ENCODE data around the gene LIPA.

Gene LIPA

DNA sequence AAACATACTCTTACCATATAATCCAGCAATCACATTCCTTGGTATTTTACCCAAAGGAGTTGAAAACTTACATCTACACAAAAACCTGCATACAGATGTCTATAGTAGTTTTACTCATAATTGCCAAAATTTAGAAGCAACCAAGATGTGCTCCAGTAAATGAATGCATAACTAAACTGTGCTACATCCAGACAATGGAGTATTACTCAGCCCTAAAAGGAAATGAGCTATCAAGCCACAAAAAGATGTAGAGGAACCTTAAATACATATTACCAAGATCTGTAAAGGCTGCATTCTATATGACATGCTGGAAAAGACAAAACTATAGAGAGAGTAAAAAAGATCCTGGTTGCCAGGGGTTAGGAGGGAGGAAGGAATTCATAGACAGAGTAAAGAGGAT, 22.6 kb downstream of the LIPA start:
- no peak for ATAC-seq
- TF ChIP-seq ARNTL (CRISPR knock-in tag; IDR thresholded peaks at IDR 0.05; ENCODE audit: borderline replicate concordance, low read depth) (no peak), ZNF8 (CRISPR knock-in tag; IDR thresholded peaks at IDR 0.05) (no peak), ZNF565 (CRISPR knock-in tag; conservative IDR thresholded peaks at IDR 0.05; ENCODE audit: low read depth) (no peak), BACH2 (CRISPR knock-in tag; IDR thresholded peaks at IDR 0.05; ENCODE audit: borderline replicate concordance) (no peak), ESRRG (CRISPR knock-in tag; IDR thresholded peaks at IDR 0.05) (no peak), TOX (CRISPR knock-in tag; IDR thresholded peaks at IDR 0.05; ENCODE audit: borderline replicate concordance) (no peak)
- TF ChIP-seq, protein P1, sequence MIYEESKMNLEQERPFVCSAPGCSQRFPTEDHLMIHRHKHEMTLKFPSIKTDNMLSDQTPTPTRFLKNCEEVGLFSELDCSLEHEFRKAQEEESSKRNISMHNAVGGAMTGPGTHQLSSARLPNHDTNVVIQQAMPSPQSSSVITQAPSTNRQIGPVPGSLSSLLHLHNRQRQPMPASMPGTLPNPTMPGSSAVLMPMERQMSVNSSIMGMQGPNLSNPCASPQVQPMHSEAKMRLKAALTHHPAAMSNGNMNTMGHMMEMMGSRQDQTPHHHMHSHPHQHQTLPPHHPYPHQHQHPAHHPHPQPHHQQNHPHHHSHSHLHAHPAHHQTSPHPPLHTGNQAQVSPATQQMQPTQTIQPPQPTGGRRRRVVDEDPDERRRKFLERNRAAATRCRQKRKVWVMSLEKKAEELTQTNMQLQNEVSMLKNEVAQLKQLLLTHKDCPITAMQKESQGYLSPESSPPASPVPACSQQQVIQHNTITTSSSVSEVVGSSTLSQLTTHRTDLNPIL (CRISPR knock-in tag; IDR thresholded peaks at IDR 0.05; ENCODE audit: low read depth): no peak

DNA sequence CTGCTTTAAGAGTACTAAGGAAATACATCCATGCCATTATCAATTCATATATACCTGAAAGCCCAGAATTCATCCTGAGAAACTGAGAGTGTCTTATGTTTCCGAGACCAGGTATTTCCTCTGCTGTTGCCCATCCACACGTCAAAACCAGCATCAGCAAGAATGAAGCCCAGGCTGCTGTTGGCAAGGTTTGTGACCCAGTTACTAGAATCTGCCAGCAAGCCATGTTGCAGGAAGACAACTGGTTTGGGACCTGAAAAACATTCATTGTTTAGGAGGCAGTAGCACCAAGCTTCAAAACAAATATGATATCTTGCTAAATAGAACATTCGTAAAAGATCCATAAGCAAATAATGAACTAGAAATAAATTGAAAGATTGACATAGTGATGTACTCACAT, 23.4 kb downstream of the LIPA start:
- no peak for ATAC-seq
- TF ChIP-seq CSDC2 (CRISPR knock-in tag; IDR thresholded peaks at IDR 0.05): no peak
- TF ChIP-seq, protein P2, sequence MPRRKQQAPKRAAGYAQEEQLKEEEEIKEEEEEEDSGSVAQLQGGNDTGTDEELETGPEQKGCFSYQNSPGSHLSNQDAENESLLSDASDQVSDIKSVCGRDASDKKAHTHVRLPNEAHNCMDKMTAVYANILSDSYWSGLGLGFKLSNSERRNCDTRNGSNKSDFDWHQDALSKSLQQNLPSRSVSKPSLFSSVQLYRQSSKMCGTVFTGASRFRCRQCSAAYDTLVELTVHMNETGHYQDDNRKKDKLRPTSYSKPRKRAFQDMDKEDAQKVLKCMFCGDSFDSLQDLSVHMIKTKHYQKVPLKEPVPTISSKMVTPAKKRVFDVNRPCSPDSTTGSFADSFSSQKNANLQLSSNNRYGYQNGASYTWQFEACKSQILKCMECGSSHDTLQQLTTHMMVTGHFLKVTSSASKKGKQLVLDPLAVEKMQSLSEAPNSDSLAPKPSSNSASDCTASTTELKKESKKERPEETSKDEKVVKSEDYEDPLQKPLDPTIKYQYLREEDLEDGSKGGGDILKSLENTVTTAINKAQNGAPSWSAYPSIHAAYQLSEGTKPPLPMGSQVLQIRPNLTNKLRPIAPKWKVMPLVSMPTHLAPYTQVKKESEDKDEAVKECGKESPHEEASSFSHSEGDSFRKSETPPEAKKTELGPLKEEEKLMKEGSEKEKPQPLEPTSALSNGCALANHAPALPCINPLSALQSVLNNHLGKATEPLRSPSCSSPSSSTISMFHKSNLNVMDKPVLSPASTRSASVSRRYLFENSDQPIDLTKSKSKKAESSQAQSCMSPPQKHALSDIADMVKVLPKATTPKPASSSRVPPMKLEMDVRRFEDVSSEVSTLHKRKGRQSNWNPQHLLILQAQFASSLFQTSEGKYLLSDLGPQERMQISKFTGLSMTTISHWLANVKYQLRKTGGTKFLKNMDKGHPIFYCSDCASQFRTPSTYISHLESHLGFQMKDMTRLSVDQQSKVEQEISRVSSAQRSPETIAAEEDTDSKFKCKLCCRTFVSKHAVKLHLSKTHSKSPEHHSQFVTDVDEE (CRISPR knock-in tag; IDR thresholded peaks at IDR 0.05): no peak
- no peak for TF ChIP-seq ZNF565 (CRISPR knock-in tag; conservative IDR thresholded peaks at IDR 0.05; ENCODE audit: low read depth)
- no peak for TF ChIP-seq ESRRG (CRISPR knock-in tag; IDR thresholded peaks at IDR 0.05)
- TF ChIP-seq ZNF70 (CRISPR knock-in tag; IDR thresholded peaks at IDR 0.05): no peak
- TF ChIP-seq SNAI2 (CRISPR knock-in tag; IDR thresholded peaks at IDR 0.05): no peak
- no peak for TF ChIP-seq RARB (CRISPR knock-in tag; IDR thresholded peaks at IDR 0.05)
- no peak for TF ChIP-seq PPARA (CRISPR knock-in tag; IDR thresholded peaks at IDR 0.05; ENCODE audit: borderline replicate concordance)
- no peak for TF ChIP-seq ZNF8 (CRISPR knock-in tag; IDR thresholded peaks at IDR 0.05)

DNA sequence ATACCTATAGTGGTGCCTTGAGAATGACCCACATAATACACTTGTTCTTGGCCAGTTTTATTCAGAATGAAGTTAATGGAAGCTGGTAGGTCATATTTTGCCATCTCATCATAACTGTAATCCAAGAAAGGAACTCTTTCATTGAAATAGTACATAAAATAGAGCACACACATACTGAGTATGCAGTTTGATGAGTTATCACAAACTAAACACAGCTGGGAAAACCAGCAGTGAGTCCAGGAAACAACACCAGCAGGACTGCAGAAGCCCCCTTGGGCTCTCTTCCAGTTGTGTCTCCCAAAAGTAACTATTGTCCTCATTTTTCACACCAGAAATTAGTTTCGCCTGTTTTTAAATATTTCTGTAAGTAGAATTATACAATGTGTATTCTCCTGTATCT, 24.7 kb downstream of the LIPA start:
- TF ChIP-seq, protein P3, sequence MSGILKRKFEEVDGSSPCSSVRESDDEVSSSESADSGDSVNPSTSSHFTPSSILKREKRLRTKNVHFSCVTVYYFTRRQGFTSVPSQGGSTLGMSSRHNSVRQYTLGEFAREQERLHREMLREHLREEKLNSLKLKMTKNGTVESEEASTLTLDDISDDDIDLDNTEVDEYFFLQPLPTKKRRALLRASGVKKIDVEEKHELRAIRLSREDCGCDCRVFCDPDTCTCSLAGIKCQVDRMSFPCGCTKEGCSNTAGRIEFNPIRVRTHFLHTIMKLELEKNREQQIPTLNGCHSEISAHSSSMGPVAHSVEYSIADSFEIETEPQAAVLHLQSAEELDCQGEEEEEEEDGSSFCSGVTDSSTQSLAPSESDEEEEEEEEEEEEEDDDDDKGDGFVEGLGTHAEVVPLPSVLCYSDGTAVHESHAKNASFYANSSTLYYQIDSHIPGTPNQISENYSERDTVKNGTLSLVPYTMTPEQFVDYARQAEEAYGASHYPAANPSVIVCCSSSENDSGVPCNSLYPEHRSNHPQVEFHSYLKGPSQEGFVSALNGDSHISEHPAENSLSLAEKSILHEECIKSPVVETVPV (CRISPR knock-in tag; IDR thresholded peaks at IDR 0.05): no peak
- TF ChIP-seq ZNF8 (CRISPR knock-in tag; IDR thresholded peaks at IDR 0.05) (no peak), GLIS3 (CRISPR knock-in tag; IDR thresholded peaks at IDR 0.05) (no peak), BACH2 (CRISPR knock-in tag; IDR thresholded peaks at IDR 0.05; ENCODE audit: borderline replicate concordance) (no peak), CSDC2 (CRISPR knock-in tag; IDR thresholded peaks at IDR 0.05) (no peak), SNAI2 (CRISPR knock-in tag; IDR thresholded peaks at IDR 0.05) (no peak), ZC3H10 (CRISPR knock-in tag; IDR thresholded peaks at IDR 0.05) (no peak), ZNF70 (CRISPR knock-in tag; IDR thresholded peaks at IDR 0.05) (no peak), OSR1 (CRISPR knock-in tag; IDR thresholded peaks at IDR 0.05) (no peak), TOX (CRISPR knock-in tag; IDR thresholded peaks at IDR 0.05; ENCODE audit: borderline replicate concordance) (no peak), ARNTL (CRISPR knock-in tag; IDR thresholded peaks at IDR 0.05; ENCODE audit: borderline replicate concordance, low read depth) (no peak), PPARA (CRISPR knock-in tag; IDR thresholded peaks at IDR 0.05; ENCODE audit: borderline replicate concordance) (no peak), ESRRG (CRISPR knock-in tag; IDR thresholded peaks at IDR 0.05) (no peak)
- TF ChIP-seq, protein P2 (CRISPR knock-in tag; IDR thresholded peaks at IDR 0.05): no peak
- TF ChIP-seq, protein P1 (CRISPR knock-in tag; IDR thresholded peaks at IDR 0.05; ENCODE audit: low read depth): no peak
- ATAC-seq: no peak
